HS-5 (cell line): Measurements from ENCODE around the gene SCAP.
"Not testable (repeated sequence)": the region's sequence is repeated elsewhere in the genome, so short reads cannot be mapped to it uniquely, and the experiment has no call there.

Experiments
- DNase-seq: peaks from one replicate; pipeline ENCODE4 v3.0.0-alpha.2; 2012; ENCODE audit warnings: low read depth

Gene SCAP

GRCh38 chr3:47480267-47480666 lies 4.5 kb upstream of the SCAP start:
- DNase-seq = not testable (repeated sequence)

- no peak for DNase-seq
These were observed 4.1 kb upstream of the SCAP start for GRCh38 chr3:47479826-47480160.

GRCh38 chr3:47478022-47478421 lies 2.3 kb upstream of the SCAP start:
- no peak for DNase-seq

GRCh38 chr3:47476644-47477199 lies 981 bp upstream of the SCAP start:
- DNase-seq = no peak

GRCh38 chr3:47476330-47476626 lies 537 bp upstream of the SCAP start:
- DNase-seq = no peak

- no peak for DNase-seq
These were observed 642 bp downstream of the SCAP start for GRCh38 chr3:47475029-47475569.

- no peak for DNase-seq
These were observed 2.4 kb downstream of the SCAP start for GRCh38 chr3:47473391-47473790.

- DNase-seq = no peak
These were observed 6.1 kb downstream of the SCAP start for GRCh38 chr3:47469616-47470015.

GRCh38 chr3:47468315-47468714 lies 7.4 kb downstream of the SCAP start:
- DNase-seq = not testable (repeated sequence)

- no peak for DNase-seq
These were observed 11.2 kb downstream of the SCAP start for GRCh38 chr3:47464588-47464987.

- not testable (repeated sequence) for DNase-seq
These were observed 16.1 kb downstream of the SCAP start for GRCh38 chr3:47459534-47460085.

GRCh38 chr3:47456984-47457383 lies 18.8 kb downstream of the SCAP start:
- no peak for DNase-seq

GRCh38 chr3:47455806-47456452 lies 19.8 kb downstream of the SCAP start:
- DNase-seq = no peak

- DNase-seq = no peak
These were observed 23.1 kb downstream of the SCAP start for GRCh38 chr3:47452453-47453215.

GRCh38 chr3:47444103-47444502 lies 31.6 kb downstream of the SCAP start:
- DNase-seq = no peak

- DNase-seq = no peak
These were observed 32.1 kb downstream of the SCAP start for GRCh38 chr3:47443611-47443995.

GRCh38 chr3:47441796-47442551 lies 33.8 kb downstream of the SCAP start:
- DNase-seq = no peak

- no peak for DNase-seq
These were observed 35.6 kb downstream of the SCAP start for GRCh38 chr3:47440131-47440530.

- DNase-seq = no peak
These were observed 39.6 kb downstream of the SCAP start for GRCh38 chr3:47436180-47436579.

- no peak for DNase-seq
These were observed 40.9 kb downstream of the SCAP start for GRCh38 chr3:47434849-47435248.

GRCh38 chr3:47433796-47434195 lies 41.9 kb downstream of the SCAP start:
- no peak for DNase-seq

GRCh38 chr3:47432673-47433072 lies 43.1 kb downstream of the SCAP start:
- no peak for DNase-seq
